GM23248 (cell line): ENCODE measurements around the gene SH2D3C. TPM values are rescaled to one million over a fixed set of nuclear protein-coding genes. Genes with fewer than 3 reads are reported as not detected.

Source experiments
- DNase-seq: peaks from one replicate; pipeline ENCODE4 v3.0.0-alpha.2; 2015
- H2AFZ ChIP-seq: fragments of 200-600 bp; sonication (generic); 2 replicates; pipeline ENCODE4 v1.6.1; 2016; ENCODE audit warnings: antibody characterized with exemption
- H3F3A ChIP-seq: fragments of 200-600 bp; sonication (generic); 2 replicates; pipeline ENCODE4 v1.6.1; 2016; ENCODE audit warnings: mild to moderate bottlenecking, antibody characterized with exemption, mixed run types; ENCODE audit not compliant: insufficient read depth
- H3K27ac ChIP-seq: fragments of 200-600 bp; sonication (generic); 2 replicates; pipeline ENCODE4 v1.5.1; 2016; ENCODE audit warnings: mild to moderate bottlenecking
- H3K27me3 ChIP-seq: fragments of 200-600 bp; sonication (generic); replicated peaks from 2 replicates; pipeline ENCODE4 v1.6.1; 2016; ENCODE audit warnings: mild to moderate bottlenecking; ENCODE audit not compliant: insufficient read depth
- H3K36me3 ChIP-seq: fragments of 200-600 bp; sonication (generic); 2 replicates; pipeline ENCODE4 v1.6.1; 2016; ENCODE audit warnings: low read depth, mild to moderate bottlenecking
- H3K4me1 ChIP-seq: fragments of 200-600 bp; sonication (generic); 2 replicates; pipeline ENCODE4 v1.6.1; 2016; ENCODE audit warnings: mild to moderate bottlenecking; ENCODE audit not compliant: insufficient read depth
- H3K4me2 ChIP-seq: fragments of 200-600 bp; sonication (generic); one replicate; pipeline ENCODE4 v1.6.1; 2016; ENCODE audit warnings: mild to moderate bottlenecking; ENCODE audit not compliant: unreplicated experiment
- H3K4me3 ChIP-seq: fragments of 200-600 bp; sonication (generic); 2 replicates; pipeline ENCODE4 v1.5.1; 2016; ENCODE audit warnings: mild to moderate bottlenecking
- H3K79me2 ChIP-seq: fragments of 200-600 bp; sonication (generic); 2 replicates; pipeline ENCODE4 v1.6.1; 2016; ENCODE audit warnings: mild to moderate bottlenecking; ENCODE audit not compliant: insufficient read depth
- H3K9ac ChIP-seq: fragments of 200-600 bp; sonication (generic); 2 replicates; pipeline ENCODE4 v1.6.1; 2016; ENCODE audit warnings: mild to moderate bottlenecking
- H3K9me2 ChIP-seq: fragments of 200-600 bp; sonication (generic); 2 replicates; pipeline ENCODE4 v1.6.1; 2016; ENCODE audit warnings: mixed run types, mild to moderate bottlenecking, moderate library complexity; ENCODE audit not compliant: insufficient read depth
- H3K9me3 ChIP-seq: fragments of 200-600 bp; sonication (generic); one replicate; pipeline ENCODE4 v1.6.1; 2017; ENCODE audit warnings: low read depth
- H4K20me1 ChIP-seq: fragments of 200-600 bp; sonication (generic); 2 replicates; pipeline ENCODE4 v1.6.0; 2016; ENCODE audit not compliant: insufficient read depth
- EZH2 ChIP-seq: fragments of 200-600 bp; sonication (generic); IDR thresholded peaks from 2 replicates; pipeline ENCODE4 v1.6.1; 2018; ENCODE audit warnings: antibody characterized with exemption, mild to moderate bottlenecking; ENCODE audit not compliant: insufficient read depth, poor library complexity, severe bottlenecking
- EZH2phosphoT487 ChIP-seq: fragments of 200-600 bp; sonication (generic); IDR thresholded peaks from 2 replicates; pipeline ENCODE4 v1.6.1; 2018; ENCODE audit warnings: antibody characterized with exemption, moderate library complexity, mild to moderate bottlenecking, low read depth; ENCODE audit not compliant: insufficient read depth
- WGBS, 2 experiments: methylation state at CpG; one replicate each; pipeline ENCODE4 v1.1.6; 2015 to 2017; ENCODE audit warnings: low lambda C conversion rate in 2 of 2, low coverage in 1 of 2; ENCODE audit errors: missing lambda C conversion rate in 2 of 2; 5-methylcytosine and 5-hydroxymethylcytosine counted together
- in situ Hi-C: fragments of 300-500 bp; cut with MboI; formaldehyde crosslinking; loops from 2 replicates; pipeline ENCODE4 v1.15.0; 2020
- polyA plus RNA-seq: library from polyadenylated mRNA; unstranded; fragments of >200 nt; fragmentation: Nextera tagmentation; extraction: Ambion mirVana; gene quantifications from 2 replicates; pipeline ENCODE4 v1.2.1, GENCODE V29; 2016
- total RNA-seq: library from RNA; depleted of rRNA; stranded (reverse); fragments of >200 nt; shearing (Covaris generic); gene quantifications from 2 replicates; pipeline ENCODE4 v1.2.3, GENCODE V29; 2014

Gene SH2D3C
- total and polyA plus RNA-seq, 2 experiments from 2014 or later: not detected

- H3K27ac ChIP-seq: peak overlapping the region; percentile 92
Measured at GRCh38 chr9:127803507-127804352, 25.3 kb upstream of the SH2D3C start.

GRCh38 chr9:127802576-127803443 is 24.3 kb upstream of the SH2D3C start, which contains the start of gene FPGS:
Gene FPGS (plus strand): TSS chr9:127802882. CDS start chr9:127802925, 43 bp downstream.
- peak; percentile 92 for DNase-seq
- Histone ChIP-seq H4K20me1 (no peaks in the 10 kb centered on the region), H3K9me2 (no peaks in the 10 kb centered on the region), H3K27me3 (no peaks in the 10 kb centered on the region), H3K4me1 (peaks cover 16% of the 10 kb centered on the region), H3K79me2 (peaks cover 34% of the 10 kb centered on the region), H3K4me2 (peak within 1 kb of the TSS; percentile 93), H2AFZ (peak within 1 kb of the TSS; percentile 85), H3F3A (peaks cover 15% of the 10 kb centered on the region), H3K27ac (peak within 1 kb of the TSS; percentile 92), H3K9ac (peak within 1 kb of the TSS; percentile 98), H3K9me3 (no peaks in the 10 kb centered on the region), H3K4me3 (peak within 1 kb of the TSS; percentile 91), H3K36me3 (no peaks in the 10 kb centered on the region)
- TF ChIP-seq EZH2phosphoT487: no peak
- no peak for TF ChIP-seq EZH2
- in situ Hi-C loops: no loop called here
- WGBS, 2 experiments: 1 to 2% methylated on average over 63 to 82 of the region's 83 CpGs

More at GRCh38 chr9:127803507-127804352, 25.3 kb upstream of the SH2D3C start:
- H3K4me2 ChIP-seq: peak overlapping the region; percentile 93
- no peaks in the 10 kb centered on the region for H3K27me3 ChIP-seq
- peak; percentile 81 for DNase-seq
- peaks cover 16% of the 10 kb centered on the region for H3K4me1 ChIP-seq
- peak overlapping the region; percentile 91 for H3K4me3 ChIP-seq
- TF ChIP-seq EZH2: no peak
- no peak for TF ChIP-seq EZH2phosphoT487
- peak overlapping the region; percentile 61 for H2AFZ ChIP-seq
- WGBS, 2 experiments: 32 to 35% methylated on average over 18 of the region's 18 CpGs
- no peaks in the 10 kb centered on the region for H4K20me1 ChIP-seq
- in situ Hi-C loops: no loop called here
- H3K9me3 ChIP-seq: no peaks in the 10 kb centered on the region
- peak overlapping the region; percentile 98 for H3K9ac ChIP-seq
- no peaks in the 10 kb centered on the region for H3K36me3 ChIP-seq
- peaks cover 34% of the 10 kb centered on the region for H3K79me2 ChIP-seq
- H3K9me2 ChIP-seq: no peaks in the 10 kb centered on the region
- peaks cover 15% of the 10 kb centered on the region for H3F3A ChIP-seq

GRCh38 chr9:127801955-127802575 is 23.6 kb upstream of the SH2D3C start:
- no peaks in the 10 kb centered on the region for H3K36me3 ChIP-seq
- peak; percentile 39 for DNase-seq
- TF ChIP-seq EZH2phosphoT487 (no peak), EZH2 (no peak)
- peak overlapping the region; percentile 91 for H3K4me3 ChIP-seq
- in situ Hi-C loops: no loop called here
- 17 to 18% methylated on average over 10 of the region's 10 CpGs for WGBS, 2 experiments
- peak overlapping the region; percentile 59 for H3K27ac ChIP-seq
- peak overlapping the region; percentile 85 for H2AFZ ChIP-seq
- no peaks in the 10 kb centered on the region for H3K27me3 ChIP-seq
- H3F3A ChIP-seq: peaks cover 15% of the 10 kb centered on the region
- peak overlapping the region; percentile 98 for H3K9ac ChIP-seq
- H3K4me1 ChIP-seq: peaks cover 16% of the 10 kb centered on the region
- H3K9me3 ChIP-seq: no peaks in the 10 kb centered on the region
- no peaks in the 10 kb centered on the region for H3K9me2 ChIP-seq
- no peaks in the 10 kb centered on the region for H4K20me1 ChIP-seq
- H3K79me2 ChIP-seq: peaks cover 34% of the 10 kb centered on the region
- peak overlapping the region; percentile 83 for H3K4me2 ChIP-seq

DNA sequence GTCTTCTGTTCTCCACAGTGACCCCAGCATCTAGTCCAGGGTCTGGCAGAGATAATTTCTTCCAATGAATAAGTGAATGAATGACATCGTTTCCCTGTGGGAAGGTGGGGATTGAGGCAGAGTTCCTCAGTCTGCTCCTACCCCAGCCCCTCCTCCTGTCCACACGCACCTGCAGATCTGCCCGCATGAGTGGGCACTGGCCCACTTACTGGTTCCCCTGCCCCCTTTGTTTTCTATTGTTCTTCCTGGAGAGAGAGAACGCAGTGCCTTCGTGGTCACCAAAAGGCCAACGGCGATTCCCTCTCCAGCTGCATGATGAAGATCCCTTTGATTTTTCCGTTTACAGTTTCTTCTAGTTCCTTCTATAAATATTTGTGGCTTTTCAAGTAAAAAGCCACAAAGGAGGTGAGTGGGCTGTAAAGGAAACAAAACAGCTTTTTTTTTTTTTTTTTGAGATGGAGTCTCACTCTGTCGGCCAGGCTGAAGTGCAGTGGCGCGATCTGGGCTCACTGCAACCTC is 18.4 kb upstream of the SH2D3C start:
- WGBS, 2 experiments: 54 to 55% methylated on average over 11 of the region's 11 CpGs
- peaks cover 9% of the 10 kb centered on the region; the same call in 1 of the 2 replicates for H3K79me2 ChIP-seq
- TF ChIP-seq EZH2phosphoT487 (no peak), EZH2 (no peak)
- H4K20me1 ChIP-seq: no peaks in the 10 kb centered on the region
- H3K9me3 ChIP-seq: no peaks in the 10 kb centered on the region
- peaks cover 23% of the 10 kb centered on the region for H3F3A ChIP-seq
- H3K27ac ChIP-seq: no peak overlapping the region
- in situ Hi-C loops: no loop called here
- no peaks in the 10 kb centered on the region for H3K9me2 ChIP-seq
- no peak overlapping the region for H3K4me3 ChIP-seq
- DNase-seq: no peak
- no peak overlapping the region for H2AFZ ChIP-seq
- H3K36me3 ChIP-seq: peaks cover 6% of the 10 kb centered on the region
- H3K4me1 ChIP-seq: 0 out of 2 replicates have a peak, but pooled peaks cover 3% of the 10 kb centered on the region
- H3K9ac ChIP-seq: no peak overlapping the region
- H3K4me2 ChIP-seq: no peak overlapping the region
- no peaks in the 10 kb centered on the region for H3K27me3 ChIP-seq
